H9 (cell line): ENCODE results near the gene RGS21. TPM values are rescaled to one million over a fixed set of nuclear protein-coding genes. Genes with fewer than 3 reads are reported as not detected.

Experiments used
- DNase-seq: peaks from one replicate; pipeline ENCODE4 v3.0.0-alpha.2; 2017
- H2AFZ ChIP-seq: one replicate; pipeline ENCODE4 v1.6.1; 2013; ENCODE audit warnings: mild to moderate bottlenecking, low read length, control low read depth, moderate library complexity
- H2AK5ac ChIP-seq: 2 replicates; pipeline ENCODE4 v1.6.1; 2013; ENCODE audit warnings: low read length, control low read depth, mixed read lengths; ENCODE audit not compliant: insufficient read length
- H2BK120ac ChIP-seq: one replicate; pipeline ENCODE4 v1.6.1; 2013; ENCODE audit warnings: low read depth, mild to moderate bottlenecking, low read length, control low read depth, inconsistent platforms; ENCODE audit not compliant: poor library complexity, severe bottlenecking
- H2BK12ac ChIP-seq: 2 replicates; pipeline ENCODE4 v1.6.1; 2013; ENCODE audit warnings: low read length, control low read depth, mixed read lengths, low read depth; ENCODE audit not compliant: insufficient read length
- H2BK15ac ChIP-seq: 2 replicates; pipeline ENCODE4 v1.6.1; 2013; ENCODE audit warnings: low read depth, low read length, control low read depth
- H2BK20ac ChIP-seq: one replicate; pipeline ENCODE4 v1.6.1; 2013; ENCODE audit warnings: low read depth, mild to moderate bottlenecking, low read length, control low read depth, inconsistent platforms; ENCODE audit not compliant: poor library complexity, severe bottlenecking
- H2BK5ac ChIP-seq: 2 replicates; pipeline ENCODE4 v1.6.1; 2013; ENCODE audit warnings: low read length, control low read depth, mixed read lengths; ENCODE audit not compliant: insufficient read length
- H3K14ac ChIP-seq: 2 replicates; pipeline ENCODE4 v1.6.1; 2013; ENCODE audit warnings: low read length, control low read depth; ENCODE audit not compliant: insufficient read depth
- H3K18ac ChIP-seq: 2 replicates; pipeline ENCODE4 v1.6.1; 2013; ENCODE audit warnings: low read depth, mild to moderate bottlenecking, mixed read lengths, low read length, control low read depth; ENCODE audit not compliant: insufficient read length
- H3K23ac ChIP-seq: 2 replicates; pipeline ENCODE4 v1.6.1; 2013; ENCODE audit warnings: low read length, control low read depth, mixed read lengths, low read depth; ENCODE audit not compliant: insufficient read length
- H3K23me2 ChIP-seq: 2 replicates; pipeline ENCODE4 v1.6.1; 2013; ENCODE audit warnings: low read depth, mild to moderate bottlenecking, mixed read lengths, low read length, control low read depth; ENCODE audit not compliant: insufficient read length, poor library complexity, severe bottlenecking
- H3K27ac ChIP-seq: 2 replicates; pipeline ENCODE4 v1.5.1; 2013; ENCODE audit warnings: low read length, control low read depth, mixed read lengths, low read depth; ENCODE audit not compliant: insufficient read length
- H3K27me3 ChIP-seq: 2 replicates; pipeline ENCODE4 v1.6.1; 2013; ENCODE audit warnings: low read length, control low read depth, inconsistent platforms; ENCODE audit not compliant: insufficient read depth
- H3K4ac ChIP-seq: 2 replicates; pipeline ENCODE4 v1.6.1; 2013; ENCODE audit warnings: low read depth, mild to moderate bottlenecking, control low read depth, inconsistent platforms, low read length, moderate library complexity
- H3K4me1 ChIP-seq: 2 replicates; pipeline ENCODE4 v1.6.1; 2013; ENCODE audit warnings: low read length, control low read depth, inconsistent platforms; ENCODE audit not compliant: insufficient read depth
- H3K4me2 ChIP-seq: 2 replicates; pipeline ENCODE4 v1.6.1; 2013; ENCODE audit warnings: low read length, control low read depth, mixed read lengths; ENCODE audit not compliant: insufficient read length, insufficient read depth
- H3K56ac ChIP-seq: 2 replicates; pipeline ENCODE4 v1.6.1; 2013; ENCODE audit warnings: low read depth, mild to moderate bottlenecking, mixed read lengths, low read length, control low read depth; ENCODE audit not compliant: insufficient read length
- H3K79me1 ChIP-seq: 2 replicates; pipeline ENCODE4 v1.6.1; 2013; ENCODE audit warnings: low read depth, mild to moderate bottlenecking, moderate library complexity, low read length, control low read depth, inconsistent platforms; ENCODE audit not compliant: insufficient read depth, poor library complexity, severe bottlenecking
- H3K79me2 ChIP-seq: 2 replicates; pipeline ENCODE4 v1.6.1; 2013; ENCODE audit warnings: low read length, control low read depth, inconsistent platforms; ENCODE audit not compliant: insufficient read depth
- H3K9ac ChIP-seq: 2 replicates; pipeline ENCODE4 v1.6.1; 2013; ENCODE audit warnings: low read length, control low read depth, mixed read lengths; ENCODE audit not compliant: insufficient read length; ENCODE audit errors: extremely low read depth
- H3K9me3 ChIP-seq: one replicate; pipeline ENCODE4 v1.6.1; 2013; ENCODE audit warnings: low read depth, low read length, inconsistent platforms; ENCODE audit not compliant: control insufficient read depth
- H3T11ph ChIP-seq: one replicate; pipeline ENCODE4 v1.6.1; 2013; ENCODE audit warnings: mild to moderate bottlenecking, low read length, control low read depth, inconsistent platforms
- H4K20me1 ChIP-seq: one replicate; pipeline ENCODE4 v1.6.1; 2013; ENCODE audit not compliant: control insufficient read depth, insufficient read length, insufficient read depth
- H4K5ac ChIP-seq: 2 replicates; pipeline ENCODE4 v1.6.1; 2013; ENCODE audit warnings: low read depth, mild to moderate bottlenecking, mixed read lengths, low read length, control low read depth; ENCODE audit not compliant: insufficient read length
- H4K8ac ChIP-seq: replicated peaks from 2 replicates; pipeline ENCODE4 v1.6.1; 2013; ENCODE audit warnings: low read length, control low read depth, mixed read lengths, low read depth; ENCODE audit not compliant: insufficient read length
- H4K91ac ChIP-seq: 2 replicates; pipeline ENCODE4 v1.6.1; 2013; ENCODE audit warnings: low read depth, mild to moderate bottlenecking, moderate library complexity, mixed read lengths, low read length, control low read depth; ENCODE audit not compliant: insufficient read length
- H3K27ac Mint-ChIP-seq, 3 experiments: 2 replicates in 2 of 3; 3 replicates in 1 of 3; pipeline ENCODE4 v1.8.0; 2020 to 2021; ENCODE audit warnings: mixed read lengths in 3 of 3, mild to moderate bottlenecking in 1 of 3, moderate library complexity in 1 of 3
- H3K27me3 Mint-ChIP-seq: 2 replicates; pipeline ENCODE4 v1.8.0; 2021; ENCODE audit warnings: low read depth, mild to moderate bottlenecking, moderate library complexity, mixed read lengths
- H3K36me3 Mint-ChIP-seq, 3 experiments: 2 replicates in 2 of 3; 3 replicates in 1 of 3; pipeline ENCODE4 v1.8.0; 2020 to 2021; ENCODE audit warnings: low read depth in 3 of 3, mixed read lengths in 3 of 3; ENCODE audit not compliant: insufficient read depth in 1 of 3
- H3K4me1 Mint-ChIP-seq, 2 experiments: 2 replicates each; pipeline ENCODE4 v1.8.0; 2020; ENCODE audit warnings: mixed read lengths in 2 of 2
- H3K4me3 Mint-ChIP-seq, 2 experiments: 2 replicates in 1 of 2; 3 replicates in 1 of 2; pipeline ENCODE4 v1.8.0; 2020 to 2021; ENCODE audit warnings: mild to moderate bottlenecking in 2 of 2, mixed read lengths in 2 of 2, moderate library complexity in 1 of 2
- H3K9me3 Mint-ChIP-seq, 2 experiments: 2 replicates in 1 of 2; 3 replicates in 1 of 2; pipeline ENCODE4 v1.8.0; 2020; ENCODE audit warnings: mild to moderate bottlenecking in 2 of 2, mixed read lengths in 2 of 2, moderate library complexity in 1 of 2
- WGBS: extraction: QIAGEN DNeasy Blood & Tissue Kit; methylation state at CpG from one replicate; pipeline ENCODE4 v1.1.7; 2013; ENCODE audit warnings: missing lambda C conversion rate, low lambda C conversion rate, mixed read lengths; ENCODE audit not compliant: insufficient read length; ENCODE audit errors: extremely low coverage; 5-methylcytosine and 5-hydroxymethylcytosine counted together
- total RNA-seq: library from RNA; stranded (reverse); gene quantifications from 2 replicates; pipeline ENCODE4 v1.2.1, GENCODE V29; 2021
- TF ChIP-seq, protein P1 (sequence below): fragments of 200-600 bp; sonication (generic); conservative IDR thresholded peaks from 3 replicates; pipeline ENCODE4 v1.8.0; 2021; ENCODE audit warnings: antibody characterized with exemption, mild to moderate bottlenecking

The RGS21 gene
- total RNA-seq, 1 experiment from 2014 or later, result not detected

DNA sequence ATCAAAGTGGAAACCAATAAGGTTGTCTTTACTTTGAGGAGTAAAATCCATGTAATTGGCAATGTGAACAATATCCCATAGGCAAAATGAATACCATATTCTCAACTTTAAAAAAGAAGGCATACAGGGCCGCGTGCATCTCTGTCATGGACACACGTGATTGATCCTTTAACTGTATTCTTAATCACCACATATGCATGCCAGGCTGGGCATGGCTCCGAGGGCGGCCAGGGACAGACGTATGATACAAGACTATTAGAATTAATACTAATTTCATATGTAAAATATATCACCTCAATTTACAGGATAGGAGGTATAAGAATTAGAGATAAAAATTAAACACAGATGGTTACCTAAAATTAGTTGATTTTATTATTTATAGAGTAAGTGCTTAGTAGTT is 11.2 kb downstream of the RGS21 start:
- H3K9me3 ChIP-seq, result no peaks in the 10 kb centered on the region
- Mint-ChIP-seq H3K27ac (no peak overlapping the region), H3K4me3 (no peak overlapping the region), H3K4me1 (no peaks in the 10 kb centered on the region), H3K36me3 (no peaks in the 10 kb centered on the region), H3K9me3 (no peaks in the 10 kb centered on the region), H3K27me3 (no peaks in the 10 kb centered on the region)
- H4K20me1 ChIP-seq, result no peaks in the 10 kb centered on the region
- H2BK12ac ChIP-seq, result no peak overlapping the region
- no CpG with 5 or more reads among the region's 6 CpGs for WGBS
- H3K18ac ChIP-seq, result no peak overlapping the region
- H4K91ac ChIP-seq, result no peak overlapping the region
- H2AK5ac ChIP-seq, result no peak overlapping the region
- H2BK15ac ChIP-seq, result no peak overlapping the region
- H4K8ac ChIP-seq, result no peak overlapping the region
- no peaks in the 10 kb centered on the region for H3K27me3 ChIP-seq
- no peak overlapping the region for H3T11ph ChIP-seq
- no peak overlapping the region for H3K4ac ChIP-seq
- no peaks in the 10 kb centered on the region for H3K79me2 ChIP-seq
- H2BK20ac ChIP-seq, result no peak overlapping the region
- no peaks in the 10 kb centered on the region for H3K23me2 ChIP-seq
- H2AFZ ChIP-seq, result no peak overlapping the region
- H3K4me1 ChIP-seq, result no peaks in the 10 kb centered on the region
- no peak overlapping the region for H4K5ac ChIP-seq
- TF ChIP-seq, protein P1, sequence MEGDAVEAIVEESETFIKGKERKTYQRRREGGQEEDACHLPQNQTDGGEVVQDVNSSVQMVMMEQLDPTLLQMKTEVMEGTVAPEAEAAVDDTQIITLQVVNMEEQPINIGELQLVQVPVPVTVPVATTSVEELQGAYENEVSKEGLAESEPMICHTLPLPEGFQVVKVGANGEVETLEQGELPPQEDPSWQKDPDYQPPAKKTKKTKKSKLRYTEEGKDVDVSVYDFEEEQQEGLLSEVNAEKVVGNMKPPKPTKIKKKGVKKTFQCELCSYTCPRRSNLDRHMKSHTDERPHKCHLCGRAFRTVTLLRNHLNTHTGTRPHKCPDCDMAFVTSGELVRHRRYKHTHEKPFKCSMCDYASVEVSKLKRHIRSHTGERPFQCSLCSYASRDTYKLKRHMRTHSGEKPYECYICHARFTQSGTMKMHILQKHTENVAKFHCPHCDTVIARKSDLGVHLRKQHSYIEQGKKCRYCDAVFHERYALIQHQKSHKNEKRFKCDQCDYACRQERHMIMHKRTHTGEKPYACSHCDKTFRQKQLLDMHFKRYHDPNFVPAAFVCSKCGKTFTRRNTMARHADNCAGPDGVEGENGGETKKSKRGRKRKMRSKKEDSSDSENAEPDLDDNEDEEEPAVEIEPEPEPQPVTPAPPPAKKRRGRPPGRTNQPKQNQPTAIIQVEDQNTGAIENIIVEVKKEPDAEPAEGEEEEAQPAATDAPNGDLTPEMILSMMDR, result no peak
- no peak overlapping the region for H3K14ac ChIP-seq
- no peak for DNase-seq
- no peaks in the 10 kb centered on the region for H3K79me1 ChIP-seq
- no peak overlapping the region for H3K56ac ChIP-seq
- no peak overlapping the region for H2BK120ac ChIP-seq
- H3K23ac ChIP-seq, result no peak overlapping the region
- no peak overlapping the region for H3K27ac ChIP-seq
- no peak overlapping the region for H3K4me2 ChIP-seq
- no peak overlapping the region for H3K9ac ChIP-seq
- no peak overlapping the region for H2BK5ac ChIP-seq
